Testis (tissue), 2 donors: ENCODE results near the gene GIPC3.

Source experiments
- CTCF ChIP-seq, 3 experiments: fragments of 450-650 bp in 2 of 3; fragments of 200-600 bp in 1 of 3; sonication (generic) in 1 of 3; IDR thresholded peaks; one replicate each; pipeline ENCODE4 v1.5.1; 2016 to 2019; ENCODE audit warnings: antibody characterized with exemption in 3 of 3, mild to moderate bottlenecking in 2 of 3, moderate library complexity in 1 of 3
- POLR2A ChIP-seq: fragments of 450-650 bp; IDR thresholded peaks from one replicate; pipeline ENCODE4 v1.6.1; 2017; ENCODE audit warnings: antibody characterized with exemption, mild to moderate bottlenecking, moderate library complexity

GRCh38 chr19:3544058-3544376, 41.3 kb upstream of the GIPC3 start:
- no peak for TF ChIP-seq CTCF (IDR thresholded peaks at IDR 0.05)
- no peak for TF ChIP-seq POLR2A
